K562 (cell line): Measurements from ENCODE around the gene KIN. TPM values are rescaled to one million over a fixed set of nuclear protein-coding genes. Genes with fewer than 3 reads are reported as not detected.

ENCODE experiments used
- ATAC-seq: fragments of 200-7000 bp; cut with Tn5 transposase; 3 replicates; pipeline ENCODE4 v1.9.1; 2020; ENCODE audit warnings: moderate library complexity
- BruUV-seq: library from RNA; stranded (reverse); fragments of 400-500 nt; replicated peaks from 2 replicates; lab custom pipeline; 2021; lab: Mats Ljungman, UMichigan
- CTCF ChIA-PET: fragments of 300-600 bp; formaldehyde crosslinking; extraction: SDS; loops from one replicate; lab custom pipeline; 2021; ENCODE audit warnings: low intra/inter-chr PET ratio; lab: Yijun Ruan, JAX
- POLR2A ChIA-PET: fragments of 300-600, 350-650 bp; sonication (Branson Sonifier 250); formaldehyde crosslinking; extraction: SDS; loops from one replicate; lab custom pipeline; 2021; ENCODE audit warnings: antibody characterized with exemption, inconsistent platforms; lab: Yijun Ruan, JAX
- DNase-seq, 4 experiments: peaks; one replicate each; pipeline versions ENCODE4 v3.0.0 to v3.0.0-alpha.2; 2011 to 2018; ENCODE audit warnings: low spot score in 3 of 4, mixed read lengths in 3 of 4; ENCODE audit errors: extremely low read depth in 1 of 4
- FAIRE-seq: peaks from 2 replicates; lab custom pipeline; 2011; peaks lifted over from hg19 to GRCh38; lab: Jason Lieb, UNC
- H2AFZ ChIP-seq: 2 replicates; pipeline ENCODE4 v1.6.0; 2011; ENCODE audit warnings: low read depth, low read length, control low read depth, inconsistent platforms
- H3K27ac ChIP-seq: fragments of 200-600 bp; 3 replicates; pipeline ENCODE4 v1.8.0; 2011; ENCODE audit warnings: low read depth, mild to moderate bottlenecking, control low read depth, inconsistent platforms, low read length, moderate library complexity, mixed read lengths; ENCODE audit errors: extremely low read depth
- H3K27me3 ChIP-seq, 2 experiments: fragments of 300-600 bp in 1 of 2; 2 replicates in 1 of 2; 3 replicates in 1 of 2; pipeline versions ENCODE4 v1.6.0 to v1.8.0; 2011; ENCODE audit warnings: inconsistent platforms in 2 of 2, low read length in 2 of 2, mild to moderate bottlenecking in 1 of 2, mixed read lengths in 1 of 2, moderate library complexity in 1 of 2; ENCODE audit not compliant: control insufficient read depth in 2 of 2, insufficient read depth in 2 of 2
- H3K36me3 ChIP-seq: fragments of 300-600 bp; 3 replicates; pipeline ENCODE4 v1.8.0; 2011; ENCODE audit warnings: mild to moderate bottlenecking, low read length, inconsistent platforms; ENCODE audit not compliant: control insufficient read depth, insufficient read depth
- H3K4me1 ChIP-seq, 2 experiments: fragments of 200-600 bp in 1 of 2; replicated peaks in 1 of 2; 2 replicates in 1 of 2; 3 replicates in 1 of 2; pipeline versions ENCODE4 v1.5.1 to v1.8.0; 2011; ENCODE audit warnings: inconsistent platforms in 2 of 2, low read length in 2 of 2, mild to moderate bottlenecking in 1 of 2, mixed read lengths in 1 of 2, moderate library complexity in 1 of 2; ENCODE audit not compliant: control insufficient read depth in 2 of 2, insufficient read depth in 2 of 2
- H3K4me2 ChIP-seq: 2 replicates; pipeline ENCODE4 v1.6.1; 2011; ENCODE audit warnings: low read length, control low read depth, inconsistent platforms, mixed read lengths; ENCODE audit not compliant: insufficient read depth
- H3K4me3 ChIP-seq: fragments of 200-600 bp; sonication (generic), shearing (Covaris generic); 2 replicates; pipeline ENCODE4 v1.5.1; 2016; ENCODE audit warnings: control low read depth, inconsistent platforms
- H3K79me2 ChIP-seq: fragments of 200-600 bp; 3 replicates; pipeline ENCODE4 v1.8.0; 2011; ENCODE audit warnings: low read length, inconsistent platforms; ENCODE audit not compliant: control insufficient read depth, insufficient read depth
- H3K9ac ChIP-seq, 2 experiments: 2 replicates each; pipeline versions ENCODE4 v1.6.0 to v1.6.1; 2011; ENCODE audit warnings: low read depth in 2 of 2, low read length in 2 of 2, control low read depth in 1 of 2, inconsistent platforms in 1 of 2, mild to moderate bottlenecking in 1 of 2, mixed read lengths in 1 of 2; ENCODE audit not compliant: insufficient read depth in 1 of 2
- H3K9me1 ChIP-seq: one replicate; pipeline ENCODE4 v1.6.0; 2011; ENCODE audit warnings: inconsistent platforms, mild to moderate bottlenecking, low read length, moderate library complexity; ENCODE audit not compliant: control insufficient read depth, insufficient read depth
- H3K9me3 ChIP-seq: replicated peaks from 2 replicates; pipeline ENCODE4 v1.5.1; 2011; ENCODE audit warnings: low read depth, low read length, inconsistent platforms; ENCODE audit not compliant: control insufficient read depth, insufficient read depth
- H4K20me1 ChIP-seq: replicated peaks from 2 replicates; pipeline ENCODE4 v1.6.1; 2011; ENCODE audit warnings: low read length, inconsistent platforms, mixed read lengths; ENCODE audit not compliant: control insufficient read depth, insufficient read depth
- CTBP1 ChIP-seq: fragments of 450-650 bp; IDR thresholded peaks from 2 replicates; pipeline ENCODE4 v1.6.1; 2016; ENCODE audit warnings: borderline replicate concordance
- GTF2E2 ChIP-seq: fragments of 200-800 bp; sonication (Bioruptor generic); IDR thresholded peaks from 2 replicates; pipeline ENCODE4 v1.6.1; 2016; ENCODE audit warnings: missing genetic modification characterization, missing compliant biosample characterization
- IRF2 ChIP-seq: sonication (generic); formaldehyde crosslinking; IDR thresholded peaks from 2 replicates; pipeline ENCODE4 v1.8.1; 2022; ENCODE audit warnings: mild to moderate bottlenecking, missing genetic modification reagents
- SRF ChIP-seq, 2 experiments: fragments of 250-450, 450-650 bp in 1 of 2; sonication (Bioruptor Pico) in 1 of 2; sonication (generic) in 1 of 2; formaldehyde crosslinking; IDR thresholded peaks; 2 replicates each; pipeline versions ENCODE4 v1.5.0 to v1.5.1; 2020 to 2022; ENCODE audit warnings: mild to moderate bottlenecking in 1 of 2, missing genetic modification reagents in 1 of 2
- SRSF1 ChIP-seq: fragments of 200-400 bp; formaldehyde crosslinking; IDR thresholded peaks from 2 replicates; pipeline ENCODE4 v1.6.1; 2017; ENCODE audit warnings: mild to moderate bottlenecking, low read depth, low read length, moderate library complexity
- XRCC5 ChIP-seq: fragments of 200-400 bp; formaldehyde crosslinking; IDR thresholded peaks from 2 replicates; pipeline ENCODE4 v1.6.1; 2017; ENCODE audit warnings: low read depth, mild to moderate bottlenecking, low read length
- ZC3H4 ChIP-seq: sonication (generic); formaldehyde crosslinking; IDR thresholded peaks from 2 replicates; pipeline ENCODE4 v1.9.0; 2021; ENCODE audit warnings: missing genetic modification reagents, borderline replicate concordance
- ZNF3 ChIP-seq: fragments of 250-450 bp; sonication (Bioruptor Pico); IDR thresholded peaks from 2 replicates; pipeline ENCODE4 v1.5.0; 2021; ENCODE audit warnings: mild to moderate bottlenecking, moderate library complexity
- WGBS: fragments of 100-300 bp; shearing (Covaris generic); methylation state at CpG from one replicate; pipeline ENCODE4 v1.1.6; 2016; ENCODE audit warnings: low coverage, mixed read lengths; ENCODE audit not compliant: insufficient coverage; ENCODE audit errors: missing lambda C conversion rate; 5-methylcytosine and 5-hydroxymethylcytosine counted together
- in situ Hi-C: fragments of 300-500 bp; cut with MboI; formaldehyde crosslinking; loops from 4 replicates; pipeline ENCODE4 v1.15.0; 2018; ENCODE audit warnings: inconsistent platforms, mixed read lengths
- intact Hi-C: fragments of 100-400 bp; cut with micrococcal nuclease; formaldehyde crosslinking; loops from 2 replicates; pipeline ENCODE4 v1.14.2; 2022
- polyA plus RNA-seq, 8 experiments: library from polyadenylated mRNA; depleted of rRNA in 4 of 8; stranded (reverse) in 5 of 8; unstranded in 3 of 8; fragments of >200 nt; fragmentation: Nextera tagmentation in 2 of 8; fragmentation: Illumina TruSeq in 1 of 8; extraction: Ambion mirVana in 2 of 8; extraction: Trizol in 1 of 8; gene quantifications; 2 replicates each; pipeline versions ENCODE4 v1.2.1 to v1.2.3, GENCODE V29; 2011 to 2014; ENCODE audit warnings: inconsistent platforms in 1 of 8, missing spikeins in 1 of 8
- total RNA-seq, 7 experiments: library from RNA; depleted of rRNA in 6 of 7; stranded (reverse); fragments of >200 nt in 6 of 7; fragmentation: Illumina TruSeq in 2 of 7; extraction: Trizol in 2 of 7; gene quantifications; 2 replicates each; pipeline versions ENCODE4 v1.2.1 to v1.2.3, GENCODE V29; 2011 to 2021; ENCODE audit warnings: low replicate concordance in 1 of 7
- TF ChIP-seq, protein P1 (sequence below): fragments of 250-450 bp; sonication (Bioruptor Pico); IDR thresholded peaks from 2 replicates; pipeline ENCODE4 v1.6.1; 2021; ENCODE audit warnings: mild to moderate bottlenecking
- TF ChIP-seq, protein P2 (sequence below): sonication (generic); formaldehyde crosslinking; IDR thresholded peaks from 2 replicates; pipeline ENCODE4 v1.8.0; 2022; ENCODE audit warnings: mild to moderate bottlenecking, missing genetic modification reagents
- TF ChIP-seq, protein P3 (sequence below): fragments of 200-800 bp; sonication (Bioruptor generic); IDR thresholded peaks from 2 replicates; pipeline ENCODE4 v1.6.1; 2016; ENCODE audit warnings: missing genetic modification characterization, missing compliant biosample characterization

Gene KIN
- total and polyA plus RNA-seq, 9 of the 15 experiments (the other 6 are each of a cell fraction or from before 2014, with no cell fraction given), result 11.7 to 35.6 (median 16.0) TPM

DNA sequence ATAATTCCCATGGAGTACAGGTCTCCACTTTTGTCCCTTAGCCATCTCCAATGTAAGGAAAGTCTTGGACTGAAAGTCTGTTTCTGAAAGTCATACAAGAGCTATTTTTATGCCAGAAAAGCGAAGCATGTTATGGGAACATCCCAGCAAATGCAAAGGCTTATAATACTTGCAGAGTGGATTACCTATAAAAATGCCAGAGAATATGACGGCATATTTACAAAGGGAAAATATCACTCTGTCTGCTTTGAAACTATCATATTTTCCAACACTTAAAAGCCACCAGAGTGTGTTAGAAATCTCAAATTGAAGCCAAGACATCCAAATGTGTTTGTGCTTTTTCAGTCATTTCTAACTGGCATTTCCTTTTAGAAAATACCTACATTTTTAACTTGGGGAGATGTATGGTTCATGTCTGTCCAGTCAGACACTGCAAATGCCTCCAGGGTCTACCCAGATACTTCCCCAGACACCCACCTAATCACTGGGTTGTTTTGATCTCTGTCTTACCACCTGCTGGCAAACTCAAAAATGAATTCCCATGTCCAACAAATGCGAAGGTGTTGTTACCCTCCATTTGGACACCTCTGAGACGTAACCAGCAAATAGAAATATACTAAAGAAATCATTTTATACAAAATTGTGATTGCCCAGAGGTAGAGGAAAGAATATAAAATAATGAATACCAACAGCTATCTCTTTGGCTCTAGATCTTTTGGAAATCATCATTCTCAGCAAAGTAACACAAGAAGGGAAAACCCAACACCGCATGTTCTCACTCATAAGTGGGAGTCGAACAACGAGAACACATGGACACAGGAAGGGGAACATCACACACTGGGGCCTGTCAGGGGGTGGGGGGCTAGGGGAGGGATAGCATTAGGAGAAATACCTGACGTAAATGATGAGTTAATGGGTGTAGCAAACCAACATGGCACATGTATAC lies 83.4 kb downstream of the KIN start:
- BruUV-seq, result no TSS peak
- no peak overlapping the region for H3K9ac ChIP-seq
- no peak for DNase-seq
- H3K36me3 ChIP-seq, result no peaks in the 10 kb centered on the region
- H3K79me2 ChIP-seq, result no peaks in the 10 kb centered on the region
- ATAC-seq, result no peak
- H3K27ac ChIP-seq, result no peak overlapping the region
- intact Hi-C loops, result no loop called here
- POLR2A ChIA-PET, result no interaction called here
- H3K4me1 ChIP-seq, result no peaks in the 10 kb centered on the region
- 5% methylated on average over 8 of the region's 8 CpGs for WGBS
- in situ Hi-C loops, result no loop called here
- H3K4me3 ChIP-seq, result no peak overlapping the region
- H3K27me3 ChIP-seq, result peaks cover 15 to 16% of the 10 kb centered on the region in 2 experiments; a peak in 4 of 5 replicates
- H3K4me2 ChIP-seq, result no peak overlapping the region
- FAIRE-seq, result no peak
- no peak overlapping the region for H2AFZ ChIP-seq
- no peaks in the 10 kb centered on the region for H4K20me1 ChIP-seq
- H3K9me3 ChIP-seq, result no peaks in the 10 kb centered on the region
- CTCF ChIA-PET, result no interaction called here
- H3K9me1 ChIP-seq, result no peaks in the 10 kb centered on the region
- TF ChIP-seq GTF2E2 (tag), result no peak
- TF ChIP-seq CTBP1, result no peak
- no peak for TF ChIP-seq XRCC5
- TF ChIP-seq, protein P1, sequence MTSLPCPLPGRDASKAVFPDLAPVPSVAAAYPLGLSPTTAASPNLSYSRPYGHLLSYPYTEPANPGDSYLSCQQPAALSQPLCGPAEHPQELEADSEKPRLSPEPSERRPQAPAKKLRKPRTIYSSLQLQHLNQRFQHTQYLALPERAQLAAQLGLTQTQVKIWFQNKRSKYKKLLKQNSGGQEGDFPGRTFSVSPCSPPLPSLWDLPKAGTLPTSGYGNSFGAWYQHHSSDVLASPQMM, result no peak
- TF ChIP-seq IRF2 (CRISPR knock-in tag), result no peak
- TF ChIP-seq SRF (CRISPR knock-in tag; IDR thresholded peaks at IDR 0.05), result no peak
- no peak for TF ChIP-seq SRSF1
- TF ChIP-seq ZC3H4, result no peak
- TF ChIP-seq, protein P2, sequence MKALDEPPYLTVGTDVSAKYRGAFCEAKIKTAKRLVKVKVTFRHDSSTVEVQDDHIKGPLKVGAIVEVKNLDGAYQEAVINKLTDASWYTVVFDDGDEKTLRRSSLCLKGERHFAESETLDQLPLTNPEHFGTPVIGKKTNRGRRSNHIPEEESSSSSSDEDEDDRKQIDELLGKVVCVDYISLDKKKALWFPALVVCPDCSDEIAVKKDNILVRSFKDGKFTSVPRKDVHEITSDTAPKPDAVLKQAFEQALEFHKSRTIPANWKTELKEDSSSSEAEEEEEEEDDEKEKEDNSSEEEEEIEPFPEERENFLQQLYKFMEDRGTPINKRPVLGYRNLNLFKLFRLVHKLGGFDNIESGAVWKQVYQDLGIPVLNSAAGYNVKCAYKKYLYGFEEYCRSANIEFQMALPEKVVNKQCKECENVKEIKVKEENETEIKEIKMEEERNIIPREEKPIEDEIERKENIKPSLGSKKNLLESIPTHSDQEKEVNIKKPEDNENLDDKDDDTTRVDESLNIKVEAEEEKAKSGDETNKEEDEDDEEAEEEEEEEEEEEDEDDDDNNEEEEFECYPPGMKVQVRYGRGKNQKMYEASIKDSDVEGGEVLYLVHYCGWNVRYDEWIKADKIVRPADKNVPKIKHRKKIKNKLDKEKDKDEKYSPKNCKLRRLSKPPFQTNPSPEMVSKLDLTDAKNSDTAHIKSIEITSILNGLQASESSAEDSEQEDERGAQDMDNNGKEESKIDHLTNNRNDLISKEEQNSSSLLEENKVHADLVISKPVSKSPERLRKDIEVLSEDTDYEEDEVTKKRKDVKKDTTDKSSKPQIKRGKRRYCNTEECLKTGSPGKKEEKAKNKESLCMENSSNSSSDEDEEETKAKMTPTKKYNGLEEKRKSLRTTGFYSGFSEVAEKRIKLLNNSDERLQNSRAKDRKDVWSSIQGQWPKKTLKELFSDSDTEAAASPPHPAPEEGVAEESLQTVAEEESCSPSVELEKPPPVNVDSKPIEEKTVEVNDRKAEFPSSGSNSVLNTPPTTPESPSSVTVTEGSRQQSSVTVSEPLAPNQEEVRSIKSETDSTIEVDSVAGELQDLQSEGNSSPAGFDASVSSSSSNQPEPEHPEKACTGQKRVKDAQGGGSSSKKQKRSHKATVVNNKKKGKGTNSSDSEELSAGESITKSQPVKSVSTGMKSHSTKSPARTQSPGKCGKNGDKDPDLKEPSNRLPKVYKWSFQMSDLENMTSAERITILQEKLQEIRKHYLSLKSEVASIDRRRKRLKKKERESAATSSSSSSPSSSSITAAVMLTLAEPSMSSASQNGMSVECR (CRISPR knock-in tag), result no peak
- TF ChIP-seq, protein P3, sequence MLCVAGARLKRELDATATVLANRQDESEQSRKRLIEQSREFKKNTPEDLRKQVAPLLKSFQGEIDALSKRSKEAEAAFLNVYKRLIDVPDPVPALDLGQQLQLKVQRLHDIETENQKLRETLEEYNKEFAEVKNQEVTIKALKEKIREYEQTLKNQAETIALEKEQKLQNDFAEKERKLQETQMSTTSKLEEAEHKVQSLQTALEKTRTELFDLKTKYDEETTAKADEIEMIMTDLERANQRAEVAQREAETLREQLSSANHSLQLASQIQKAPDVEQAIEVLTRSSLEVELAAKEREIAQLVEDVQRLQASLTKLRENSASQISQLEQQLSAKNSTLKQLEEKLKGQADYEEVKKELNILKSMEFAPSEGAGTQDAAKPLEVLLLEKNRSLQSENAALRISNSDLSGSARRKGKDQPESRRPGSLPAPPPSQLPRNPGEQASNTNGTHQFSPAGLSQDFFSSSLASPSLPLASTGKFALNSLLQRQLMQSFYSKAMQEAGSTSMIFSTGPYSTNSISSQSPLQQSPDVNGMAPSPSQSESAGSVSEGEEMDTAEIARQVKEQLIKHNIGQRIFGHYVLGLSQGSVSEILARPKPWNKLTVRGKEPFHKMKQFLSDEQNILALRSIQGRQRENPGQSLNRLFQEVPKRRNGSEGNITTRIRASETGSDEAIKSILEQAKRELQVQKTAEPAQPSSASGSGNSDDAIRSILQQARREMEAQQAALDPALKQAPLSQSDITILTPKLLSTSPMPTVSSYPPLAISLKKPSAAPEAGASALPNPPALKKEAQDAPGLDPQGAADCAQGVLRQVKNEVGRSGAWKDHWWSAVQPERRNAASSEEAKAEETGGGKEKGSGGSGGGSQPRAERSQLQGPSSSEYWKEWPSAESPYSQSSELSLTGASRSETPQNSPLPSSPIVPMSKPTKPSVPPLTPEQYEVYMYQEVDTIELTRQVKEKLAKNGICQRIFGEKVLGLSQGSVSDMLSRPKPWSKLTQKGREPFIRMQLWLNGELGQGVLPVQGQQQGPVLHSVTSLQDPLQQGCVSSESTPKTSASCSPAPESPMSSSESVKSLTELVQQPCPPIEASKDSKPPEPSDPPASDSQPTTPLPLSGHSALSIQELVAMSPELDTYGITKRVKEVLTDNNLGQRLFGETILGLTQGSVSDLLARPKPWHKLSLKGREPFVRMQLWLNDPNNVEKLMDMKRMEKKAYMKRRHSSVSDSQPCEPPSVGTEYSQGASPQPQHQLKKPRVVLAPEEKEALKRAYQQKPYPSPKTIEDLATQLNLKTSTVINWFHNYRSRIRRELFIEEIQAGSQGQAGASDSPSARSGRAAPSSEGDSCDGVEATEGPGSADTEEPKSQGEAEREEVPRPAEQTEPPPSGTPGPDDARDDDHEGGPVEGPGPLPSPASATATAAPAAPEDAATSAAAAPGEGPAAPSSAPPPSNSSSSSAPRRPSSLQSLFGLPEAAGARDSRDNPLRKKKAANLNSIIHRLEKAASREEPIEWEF, result no peak
- TF ChIP-seq ZNF3 (CRISPR knock-in tag), result no peak
